Measurements from ENCODE around the gene TELO2.

The TELO2 gene

DNA sequence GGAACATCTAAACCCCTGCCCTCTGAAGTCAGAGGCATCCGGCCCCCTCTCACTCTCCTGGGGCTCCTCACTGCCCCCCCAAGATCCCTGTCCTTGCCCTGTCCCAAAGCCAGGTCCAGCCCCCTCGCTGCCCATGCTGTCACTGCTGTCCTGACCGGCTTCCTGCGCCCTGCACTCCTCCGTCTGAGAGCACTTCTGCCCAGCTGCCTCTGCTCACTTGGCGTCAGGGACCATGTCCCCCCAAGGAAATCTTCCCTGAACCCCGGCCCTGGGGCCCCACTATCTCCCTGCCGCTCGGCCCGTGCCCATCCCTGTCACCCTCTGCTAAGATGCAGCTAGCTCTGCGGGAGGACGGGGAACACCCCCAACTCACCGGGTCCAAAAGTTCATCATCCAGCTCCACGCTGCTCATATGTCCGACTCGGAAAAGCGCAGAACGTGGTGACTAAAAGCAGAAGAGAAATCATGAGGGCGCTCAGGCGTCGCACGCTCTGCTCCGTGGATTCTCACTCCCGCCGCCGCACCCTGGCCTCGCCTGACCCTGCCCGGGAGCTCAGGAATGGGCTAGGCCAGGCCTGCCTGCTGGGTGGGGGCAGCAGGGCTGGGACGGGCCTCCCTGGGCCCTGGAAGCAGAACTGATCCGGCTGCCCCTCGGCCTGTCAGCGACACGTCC lies 28.1 kb upstream of the TELO2 start:
- no peak overlapping the region for H3K4me2 ChIP-seq
- TF ChIP-seq, protein P1, sequence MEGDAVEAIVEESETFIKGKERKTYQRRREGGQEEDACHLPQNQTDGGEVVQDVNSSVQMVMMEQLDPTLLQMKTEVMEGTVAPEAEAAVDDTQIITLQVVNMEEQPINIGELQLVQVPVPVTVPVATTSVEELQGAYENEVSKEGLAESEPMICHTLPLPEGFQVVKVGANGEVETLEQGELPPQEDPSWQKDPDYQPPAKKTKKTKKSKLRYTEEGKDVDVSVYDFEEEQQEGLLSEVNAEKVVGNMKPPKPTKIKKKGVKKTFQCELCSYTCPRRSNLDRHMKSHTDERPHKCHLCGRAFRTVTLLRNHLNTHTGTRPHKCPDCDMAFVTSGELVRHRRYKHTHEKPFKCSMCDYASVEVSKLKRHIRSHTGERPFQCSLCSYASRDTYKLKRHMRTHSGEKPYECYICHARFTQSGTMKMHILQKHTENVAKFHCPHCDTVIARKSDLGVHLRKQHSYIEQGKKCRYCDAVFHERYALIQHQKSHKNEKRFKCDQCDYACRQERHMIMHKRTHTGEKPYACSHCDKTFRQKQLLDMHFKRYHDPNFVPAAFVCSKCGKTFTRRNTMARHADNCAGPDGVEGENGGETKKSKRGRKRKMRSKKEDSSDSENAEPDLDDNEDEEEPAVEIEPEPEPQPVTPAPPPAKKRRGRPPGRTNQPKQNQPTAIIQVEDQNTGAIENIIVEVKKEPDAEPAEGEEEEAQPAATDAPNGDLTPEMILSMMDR (conservative IDR thresholded peaks at IDR 0.05; ENCODE audit: low read depth, low read length) = no peak
- no peaks in the 10 kb centered on the region for H3K36me3 ChIP-seq (ENCODE audit: insufficient read depth)
- no peak overlapping the region for H3K27ac ChIP-seq
- no peaks in the 10 kb centered on the region; the same call in 1 of the 2 replicates for H3K79me2 ChIP-seq (ENCODE audit: insufficient read depth, low read depth)
- H2AFZ ChIP-seq (ENCODE audit: low read depth) = no peak overlapping the region
- H4K20me1 ChIP-seq (ENCODE audit: insufficient read depth) = no peaks in the 10 kb centered on the region
- no peaks in the 10 kb centered on the region for H3K27me3 ChIP-seq (ENCODE audit: insufficient read depth, low read depth)
- H3K4me3 ChIP-seq (IDR thresholded peaks at IDR 0.05; ENCODE audit: insufficient read depth, low read depth, low read length) = no peak overlapping the region
- no peaks in the 10 kb centered on the region for H3K4me1 ChIP-seq (ENCODE audit: low read depth, poor library complexity, severe bottlenecking)
- H3K9ac ChIP-seq = no peak overlapping the region

DNA sequence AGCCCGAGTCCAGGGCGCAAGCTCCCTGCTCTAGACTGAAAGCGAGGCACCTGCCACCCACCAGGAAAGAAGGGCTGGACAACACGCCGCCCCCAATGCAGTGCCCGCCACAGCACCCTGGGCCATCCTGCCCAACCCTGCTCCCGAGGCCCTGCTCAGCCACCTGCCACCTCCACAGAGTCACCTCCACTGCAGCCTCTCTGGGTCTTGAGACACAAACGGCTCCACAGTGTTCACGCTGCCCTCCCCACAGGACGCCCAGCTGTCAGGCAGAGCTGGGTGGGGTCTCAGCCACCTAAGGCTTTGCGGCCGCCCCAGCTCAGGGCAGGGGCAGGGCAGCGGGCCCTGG lies 27.6 kb upstream of the TELO2 start:
- no peak overlapping the region for H3K4me2 ChIP-seq
- no peak overlapping the region for H3K27ac ChIP-seq
- TF ChIP-seq, protein P1 (conservative IDR thresholded peaks at IDR 0.05; ENCODE audit: low read depth, low read length) = no peak
- no peaks in the 10 kb centered on the region for H4K20me1 ChIP-seq (ENCODE audit: insufficient read depth)
- no peaks in the 10 kb centered on the region for H3K36me3 ChIP-seq (ENCODE audit: insufficient read depth)
- H2AFZ ChIP-seq (ENCODE audit: low read depth) = no peak overlapping the region
- no peaks in the 10 kb centered on the region for H3K27me3 ChIP-seq (ENCODE audit: insufficient read depth, low read depth)
- H3K4me3 ChIP-seq (IDR thresholded peaks at IDR 0.05; ENCODE audit: insufficient read depth, low read depth, low read length) = no peak overlapping the region
- H3K4me1 ChIP-seq (ENCODE audit: low read depth, poor library complexity, severe bottlenecking) = no peaks in the 10 kb centered on the region
- no peaks in the 10 kb centered on the region; the same call in 1 of the 2 replicates for H3K79me2 ChIP-seq (ENCODE audit: insufficient read depth, low read depth)
- no peak overlapping the region for H3K9ac ChIP-seq

DNA sequence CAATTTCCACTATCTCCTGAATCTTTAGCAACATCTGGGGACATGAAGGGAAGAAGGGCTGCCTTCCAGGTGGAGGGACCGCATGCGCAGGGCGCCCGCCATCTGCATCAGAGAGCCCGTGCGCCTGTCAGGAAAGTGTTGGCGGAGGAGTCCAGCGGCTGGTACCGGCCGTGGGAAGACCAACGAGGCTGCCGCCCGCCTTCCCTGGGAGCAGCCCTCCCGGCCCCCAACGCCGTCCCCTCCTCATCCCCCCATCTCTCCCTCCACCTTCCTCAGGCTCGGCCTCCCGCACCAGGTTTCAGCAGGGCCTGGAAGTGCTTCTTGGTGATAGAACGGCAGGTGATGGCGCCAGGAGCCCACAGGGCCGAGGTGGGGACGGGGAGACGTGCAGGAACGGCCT lies 27.1 kb upstream of the TELO2 start:
- Histone ChIP-seq H3K27ac (no peak overlapping the region), H4K20me1 (ENCODE audit: insufficient read depth) (no peaks in the 10 kb centered on the region), H3K79me2 (ENCODE audit: insufficient read depth, low read depth) (no peaks in the 10 kb centered on the region; the same call in 1 of the 2 replicates), H3K4me3 (IDR thresholded peaks at IDR 0.05; ENCODE audit: insufficient read depth, low read depth, low read length) (no peak overlapping the region), H3K4me1 (ENCODE audit: low read depth, poor library complexity, severe bottlenecking) (no peaks in the 10 kb centered on the region), H2AFZ (ENCODE audit: low read depth) (no peak overlapping the region), H3K36me3 (ENCODE audit: insufficient read depth) (no peaks in the 10 kb centered on the region), H3K9ac (no peak overlapping the region), H3K4me2 (no peak overlapping the region), H3K27me3 (ENCODE audit: insufficient read depth, low read depth) (no peaks in the 10 kb centered on the region)
- TF ChIP-seq, protein P1 (conservative IDR thresholded peaks at IDR 0.05; ENCODE audit: low read depth, low read length) = no peak

DNA sequence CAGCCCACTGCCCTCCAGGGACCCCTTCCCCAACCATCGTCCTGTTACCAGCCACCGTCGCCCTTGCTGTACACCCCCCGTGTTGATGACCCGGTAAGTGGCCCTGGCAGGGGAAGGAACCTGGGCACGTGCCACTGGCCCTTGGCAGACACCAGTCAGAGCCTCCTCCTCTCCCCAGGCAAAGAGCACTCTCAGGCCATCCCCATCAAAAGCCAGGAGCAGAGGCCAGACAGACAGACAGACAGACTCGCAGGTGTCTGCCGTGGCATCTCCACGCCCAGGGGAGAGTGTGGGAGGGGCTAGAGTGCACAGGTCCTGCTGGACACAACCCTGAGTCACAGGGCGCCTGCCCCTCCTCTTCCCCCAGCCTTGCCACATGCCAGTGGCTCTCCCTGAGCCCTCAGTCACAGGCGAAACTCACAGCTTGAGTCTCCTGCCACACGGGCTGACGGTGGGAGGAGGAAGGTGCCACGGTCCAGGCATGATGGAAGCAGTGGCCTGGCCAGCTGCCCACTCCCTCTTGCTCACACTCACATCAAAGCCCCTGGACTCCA lies 26.1 kb upstream of the TELO2 start:
- no peaks in the 10 kb centered on the region for H3K4me1 ChIP-seq (ENCODE audit: low read depth, poor library complexity, severe bottlenecking)
- no peaks in the 10 kb centered on the region for H3K36me3 ChIP-seq (ENCODE audit: insufficient read depth)
- H3K79me2 ChIP-seq (ENCODE audit: insufficient read depth, low read depth) = no peaks in the 10 kb centered on the region; the same call in 1 of the 2 replicates
- H4K20me1 ChIP-seq (ENCODE audit: insufficient read depth) = no peaks in the 10 kb centered on the region
- no peak overlapping the region for H2AFZ ChIP-seq (ENCODE audit: low read depth)
- H3K4me2 ChIP-seq = no peak overlapping the region
- H3K9ac ChIP-seq = no peak overlapping the region
- H3K4me3 ChIP-seq (IDR thresholded peaks at IDR 0.05; ENCODE audit: insufficient read depth, low read depth, low read length) = no peak overlapping the region
- TF ChIP-seq, protein P1 (conservative IDR thresholded peaks at IDR 0.05; ENCODE audit: low read depth, low read length) = no peak
- no peaks in the 10 kb centered on the region for H3K27me3 ChIP-seq (ENCODE audit: insufficient read depth, low read depth)
- H3K27ac ChIP-seq = no peak overlapping the region
